ENCODE data around the gene QTRT2. TPM values are rescaled to one million over a fixed set of nuclear protein-coding genes. Genes with fewer than 3 reads are reported as not detected.

The QTRT2 gene
- total RNA-seq = 30.5 and 33.0 TPM in 2 replicates

GRCh38 chr3:114056130-114057010, at the start of gene QTRT2, which contains the start of gene CCDC191:
Gene QTRT2, plus strand, starts transcription at chr3:114056737. Its CDS starts 8,521 bp downstream, at chr3:114065258.
Gene CCDC191, minus strand, starts transcription at chr3:114056526. Its CDS starts 60 bp downstream, at chr3:114056466.

Other genes starting within 250 kb of the QTRT2 start
- 16.2 and 22.1 TPM in 2 replicates for gene GRAMD1C, start 217.9 kb upstream of the QTRT2 start, total RNA-seq
- gene ZDHHC23, start 108.7 kb upstream of the QTRT2 start, total RNA-seq = 1.9 and 2.5 TPM in 2 replicates
- gene CCDC191, start 211 bp upstream of the QTRT2 start, total RNA-seq = 1.6 and 2.2 TPM in 2 replicates
- not detected in 2 replicates for gene DRD3, start 122.3 kb downstream of the QTRT2 start, total RNA-seq
- not detected in 2 replicates for gene ZNF80, start 180.8 kb downstream of the QTRT2 start, total RNA-seq
- gene TIGIT, start 237.3 kb downstream of the QTRT2 start, total RNA-seq = not detected in 2 replicates